Activated CD4-positive, alpha-beta T cell treated with anti-CD3 and anti-CD28 coated beads, Interleukin-2, amount 50 U/mL, for 48 hours (primary cell): Measurements from ENCODE around the gene FATE1.

Experiments
- DNase-seq, 2 experiments: peaks; one replicate each; pipeline ENCODE4 v3.0.0-alpha.2; 2020

Gene FATE1

GRCh38 chrX:151743651-151744470 lies 28.0 kb downstream of the FATE1 start:
- DNase-seq = no peak

- no peak for DNase-seq
Measured at GRCh38 chrX:151745651-151746050, 29.8 kb downstream of the FATE1 start.

GRCh38 chrX:151746502-151746901 lies 30.7 kb downstream of the FATE1 start:
- no peak for DNase-seq

- no peak for DNase-seq
Measured at GRCh38 chrX:151750511-151750910, 34.7 kb downstream of the FATE1 start.

- no peak for DNase-seq
Measured at GRCh38 chrX:151752847-151753246, 37.0 kb downstream of the FATE1 start.

- peak; percentile 8 to 14 for DNase-seq
Measured at GRCh38 chrX:151753313-151754046, 37.6 kb downstream of the FATE1 start.

- no peak for DNase-seq
Measured at GRCh38 chrX:151754047-151754429, 38.2 kb downstream of the FATE1 start.

GRCh38 chrX:151754641-151755215 lies 38.9 kb downstream of the FATE1 start:
- DNase-seq = no peak

- no peak for DNase-seq
Measured at GRCh38 chrX:151759041-151759708, 43.3 kb downstream of the FATE1 start.

- no peak for DNase-seq
Measured at GRCh38 chrX:151762802-151763201, 47.0 kb downstream of the FATE1 start.

GRCh38 chrX:151763711-151764110 lies 47.9 kb downstream of the FATE1 start:
- no peak for DNase-seq

GRCh38 chrX:151765026-151765425 lies 49.2 kb downstream of the FATE1 start:
- DNase-seq = no peak

- no peak for DNase-seq
Measured at GRCh38 chrX:151771726-151772125, 55.9 kb downstream of the FATE1 start.
